H1 (cell line): ENCODE results near the gene IQCH. TPM values are rescaled to one million over a fixed set of nuclear protein-coding genes. Genes with fewer than 3 reads are reported as not detected.

ENCODE experiments used
- CEBPB ChIP-seq: IDR thresholded peaks from 2 replicates; pipeline ENCODE4 v1.6.1; 2012; ENCODE audit warnings: low read depth, low read length
- CHD2 ChIP-seq: IDR thresholded peaks from 2 replicates; pipeline ENCODE4 v1.6.1; 2012; ENCODE audit warnings: low read length, improper control_type of control experiment
- CHD7 ChIP-seq: fragments of 300-600 bp; sonication (generic); IDR thresholded peaks from 2 replicates; pipeline ENCODE4 v1.7.1; 2012; ENCODE audit warnings: low read length, moderate library complexity, mild to moderate bottlenecking, inconsistent platforms; ENCODE audit not compliant: insufficient replicate concordance
- EP300 ChIP-seq, 2 experiments: IDR thresholded peaks; 1 replicate in 1 of 2; 2 replicates in 1 of 2; pipeline ENCODE4 v1.6.1; 2011 to 2012; ENCODE audit warnings: low read depth in 2 of 2, low read length in 2 of 2, mild to moderate bottlenecking in 2 of 2, borderline replicate concordance in 1 of 2, inconsistent platforms in 1 of 2, moderate library complexity in 1 of 2
- EZH2 ChIP-seq: fragments of 200-600 bp; sonication (generic); IDR thresholded peaks from 2 replicates; pipeline ENCODE4 v1.7.1; 2012; ENCODE audit warnings: low read depth, mild to moderate bottlenecking, moderate library complexity, low read length, inconsistent platforms; ENCODE audit not compliant: severe bottlenecking
- GTF2F1 ChIP-seq: IDR thresholded peaks from 2 replicates; pipeline ENCODE4 v1.6.1; 2012; ENCODE audit warnings: low read depth, low read length, improper control_type of control experiment, borderline replicate concordance
- POLR2A ChIP-seq, 2 experiments: IDR thresholded peaks; 1 replicate in 1 of 2; 2 replicates in 1 of 2; pipeline ENCODE4 v1.6.1; 2011; ENCODE audit warnings: low read depth in 2 of 2, low read length in 2 of 2, mild to moderate bottlenecking in 2 of 2; ENCODE audit errors: control extremely low read depth in 1 of 2
- RAD21 ChIP-seq, 2 experiments: IDR thresholded peaks in 1 of 2; conservative IDR thresholded peaks in 1 of 2; 2 replicates each; pipeline ENCODE4 v1.6.1; 2011; ENCODE audit warnings: low read depth in 2 of 2, low read length in 2 of 2, improper control_type of control experiment in 1 of 2, inconsistent platforms in 1 of 2, mild to moderate bottlenecking in 1 of 2, moderate library complexity in 1 of 2
- SIX5 ChIP-seq: IDR thresholded peaks from 2 replicates; pipeline ENCODE4 v1.6.1; 2011; ENCODE audit warnings: mild to moderate bottlenecking, low read depth, low read length
- SP4 ChIP-seq: IDR thresholded peaks from 2 replicates; pipeline ENCODE4 v1.6.1; 2012; ENCODE audit warnings: low read length, inconsistent platforms
- polyA plus RNA-seq, 7 experiments: library from polyadenylated mRNA; depleted of rRNA in 3 of 7; stranded (reverse) in 5 of 7; unstranded in 2 of 7; fragments of >200 nt in 5 of 7; fragments of 200-250 nt in 2 of 7; gene quantifications; 1 replicate in 5 of 7; 2 replicates in 1 of 7; 4 replicates in 1 of 7; pipeline versions ENCODE4 v1.2.1 to v1.2.3, GENCODE V29; 2011 to 2013; ENCODE audit warnings: missing spikeins in 2 of 7, mixed read lengths in 2 of 7
- total RNA-seq: library from RNA; stranded (reverse); fragmentation: NEBNext Ultra II Directional; extraction: Animal tissue kit (Norgen Biotek cat#: 25700); gene quantifications from 2 replicates; pipeline ENCODE4 v1.2.1, GENCODE V29; 2021

The IQCH gene
- total and polyA plus RNA-seq, 2 of the 8 experiments (the other 6 are each of a cell fraction or from before 2014, with no cell fraction given) = 0.60 to 1.9 TPM

GRCh38 chr15:67266870-67267269, 12.3 kb downstream of the IQCH start (continued):
- TF ChIP-seq CHD7 = no peak
- no peak for TF ChIP-seq EZH2
- no peak for TF ChIP-seq CHD2
- no peak for TF ChIP-seq CEBPB
- no peak for TF ChIP-seq SIX5
- TF ChIP-seq RAD21 (IDR thresholded peaks at IDR 0.05 in 1 of 2, conservative IDR thresholded peaks at IDR 0.05 in 1 of 2; ENCODE audit: low read depth in 2 of 2, low read length in 2 of 2) = no peak
- no peak for TF ChIP-seq EP300 (IDR thresholded peaks at IDR 0.05; ENCODE audit: borderline replicate concordance in 1 of 2, low read depth in 2 of 2, low read length in 2 of 2)
- TF ChIP-seq SP4 = no peak
- TF ChIP-seq POLR2A (IDR thresholded peaks at IDR 0.05; ENCODE audit: control extremely low read depth in 1 of 2, low read depth in 2 of 2, low read length in 2 of 2) = no peak
- TF ChIP-seq GTF2F1 = no peak
